ENCODE results near the gene KRT37.

KRT37 gene

GRCh38 chr17:41463746-41464145 is 39.4 kb upstream of the KRT37 start:
- no peak overlapping the region for H3K4me3 ChIP-seq (ENCODE audit: low read depth, low read length)
- in situ Hi-C loops (cut with HindIII; ENCODE audit: low sequenced_read_pairs) = no loop called here
- no peak for DNase-seq (ENCODE audit: low read depth, low spot score)
- TF ChIP-seq CTCF (IDR thresholded peaks at IDR 0.05; ENCODE audit: low read depth, low read length) = no peak

GRCh38 chr17:41462705-41463104 is 38.3 kb upstream of the KRT37 start:
- H3K4me3 ChIP-seq (ENCODE audit: low read depth, low read length) = no peak overlapping the region
- DNase-seq (ENCODE audit: low read depth, low spot score) = no peak
- in situ Hi-C loops (cut with HindIII; ENCODE audit: low sequenced_read_pairs) = no loop called here
- no peak for TF ChIP-seq CTCF (IDR thresholded peaks at IDR 0.05; ENCODE audit: low read depth, low read length)

DNA sequence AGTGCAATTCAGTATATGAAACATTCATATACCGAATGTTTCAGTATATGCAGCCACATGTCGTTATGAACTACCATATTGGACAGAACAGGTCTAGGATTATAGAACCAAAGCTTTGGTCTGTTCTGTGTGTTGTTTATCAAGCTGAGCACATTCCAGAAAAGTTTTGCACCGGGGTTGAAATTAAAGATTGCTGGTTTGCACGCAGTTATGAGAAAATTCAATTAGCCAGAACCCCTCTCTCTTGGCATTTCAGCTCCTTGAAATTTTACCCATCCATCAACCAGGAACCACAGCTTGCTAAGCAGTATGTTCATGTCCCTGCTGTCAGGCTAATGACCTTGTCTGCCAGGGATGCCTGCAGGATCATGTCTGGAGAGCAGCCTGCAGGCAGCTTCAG is 33.3 kb upstream of the KRT37 start:
- H3K4me3 ChIP-seq (ENCODE audit: low read depth, low read length) = no peak overlapping the region
- in situ Hi-C loops (cut with HindIII; ENCODE audit: low sequenced_read_pairs) = no loop called here
- DNase-seq (ENCODE audit: low read depth, low spot score) = no peak
- TF ChIP-seq CTCF (IDR thresholded peaks at IDR 0.05; ENCODE audit: low read depth, low read length) = no peak

DNA sequence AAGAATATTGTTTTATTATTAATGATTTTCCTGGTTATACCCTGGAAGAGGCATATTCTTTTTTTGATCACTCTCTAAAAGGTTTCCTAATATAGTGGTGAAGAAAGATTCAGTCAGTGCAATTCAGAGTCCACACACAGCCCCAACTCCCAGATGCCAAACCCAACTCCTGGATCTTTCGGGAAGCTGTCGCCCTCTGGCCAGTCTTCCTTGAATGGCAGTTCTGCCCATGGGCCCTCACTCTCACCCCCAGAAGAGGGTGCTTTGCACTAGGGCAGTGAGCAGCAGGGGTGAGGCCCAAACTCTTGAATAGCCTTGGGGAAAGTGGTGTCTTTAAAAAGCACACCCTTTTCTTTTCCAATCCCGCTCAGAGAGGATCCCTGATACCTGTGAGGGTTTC is 31.8 kb upstream of the KRT37 start:
- DNase-seq (ENCODE audit: low read depth, low spot score) = no peak
- no peak overlapping the region for H3K4me3 ChIP-seq (ENCODE audit: low read depth, low read length)
- in situ Hi-C loops (cut with HindIII; ENCODE audit: low sequenced_read_pairs) = no loop called here
- no peak for TF ChIP-seq CTCF (IDR thresholded peaks at IDR 0.05; ENCODE audit: low read depth, low read length)

- DNase-seq (ENCODE audit: low read depth, low spot score) = no peak
- no peak overlapping the region for H3K4me3 ChIP-seq (ENCODE audit: low read depth, low read length)
- no peak for TF ChIP-seq CTCF (IDR thresholded peaks at IDR 0.05; ENCODE audit: low read depth, low read length)
- in situ Hi-C loops (cut with HindIII; ENCODE audit: low sequenced_read_pairs) = no loop called here
Observed at GRCh38 chr17:41455236-41455635, 30.9 kb upstream of the KRT37 start.

DNA sequence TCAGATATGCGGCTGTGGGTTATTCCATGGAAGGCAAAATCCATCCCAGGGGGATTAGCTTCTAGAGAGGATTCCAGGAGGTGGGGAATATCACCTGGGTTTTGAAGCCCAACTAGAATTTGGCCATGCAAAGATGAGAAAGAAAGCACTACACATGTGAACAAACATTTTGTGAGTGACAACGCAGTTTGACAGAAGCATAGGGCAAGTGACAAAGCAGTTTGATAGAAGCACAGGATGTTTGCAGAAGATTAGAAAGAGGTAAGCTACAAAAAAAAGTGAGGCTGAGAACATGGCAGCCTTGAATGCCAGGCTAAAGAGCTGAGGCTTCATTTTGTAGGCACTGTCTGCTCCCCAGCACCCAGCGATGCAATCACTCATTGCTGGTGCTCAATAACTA is 28.7 kb upstream of the KRT37 start:
- in situ Hi-C loops (cut with HindIII; ENCODE audit: low sequenced_read_pairs) = no loop called here
- no peak for TF ChIP-seq CTCF (IDR thresholded peaks at IDR 0.05; ENCODE audit: low read depth, low read length)
- no peak overlapping the region for H3K4me3 ChIP-seq (ENCODE audit: low read depth, low read length)
- no peak for DNase-seq (ENCODE audit: low read depth, low spot score)

DNA sequence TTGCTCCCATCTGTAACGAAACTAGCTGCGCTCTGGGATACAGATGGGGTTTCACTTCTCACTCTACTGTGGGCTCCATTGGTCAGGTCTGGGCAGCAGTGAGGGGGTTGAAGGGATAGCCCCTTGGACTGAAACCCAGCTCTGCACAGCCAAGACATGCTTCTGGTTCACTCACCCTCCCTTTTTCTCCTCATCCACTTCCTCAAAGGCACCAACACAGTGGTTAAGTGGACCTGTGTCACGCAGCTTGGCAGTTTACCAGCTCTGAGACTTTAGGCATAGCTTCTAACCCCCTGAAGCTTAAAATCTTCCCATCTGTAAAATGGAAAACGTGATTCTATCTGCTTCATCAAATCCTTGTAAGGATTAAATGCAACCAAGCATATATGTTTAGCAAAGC is 27.9 kb upstream of the KRT37 start:
- DNase-seq (ENCODE audit: low read depth, low spot score) = no peak
- in situ Hi-C loops (cut with HindIII; ENCODE audit: low sequenced_read_pairs) = no loop called here
- TF ChIP-seq CTCF (IDR thresholded peaks at IDR 0.05; ENCODE audit: low read depth, low read length) = no peak
- H3K4me3 ChIP-seq (ENCODE audit: low read depth, low read length) = no peak overlapping the region

Measured in astrocyte of the spinal cord (primary cell).